Stimulated activated CD4-positive, alpha-beta T cell treated with anti-CD3 and anti-CD28 coated beads, TNF-alpha, amount 100 ng/mL, for 1 hour (primary cell): ENCODE measurements around the gene FBLN7.

Experiments used
- DNase-seq, 3 donors: peaks; one replicate each; pipeline ENCODE4 v3.0.0-alpha.2; 2020; ENCODE audit warnings: low read depth in 3 of 3, low spot score in 1 of 3

Gene FBLN7

DNA sequence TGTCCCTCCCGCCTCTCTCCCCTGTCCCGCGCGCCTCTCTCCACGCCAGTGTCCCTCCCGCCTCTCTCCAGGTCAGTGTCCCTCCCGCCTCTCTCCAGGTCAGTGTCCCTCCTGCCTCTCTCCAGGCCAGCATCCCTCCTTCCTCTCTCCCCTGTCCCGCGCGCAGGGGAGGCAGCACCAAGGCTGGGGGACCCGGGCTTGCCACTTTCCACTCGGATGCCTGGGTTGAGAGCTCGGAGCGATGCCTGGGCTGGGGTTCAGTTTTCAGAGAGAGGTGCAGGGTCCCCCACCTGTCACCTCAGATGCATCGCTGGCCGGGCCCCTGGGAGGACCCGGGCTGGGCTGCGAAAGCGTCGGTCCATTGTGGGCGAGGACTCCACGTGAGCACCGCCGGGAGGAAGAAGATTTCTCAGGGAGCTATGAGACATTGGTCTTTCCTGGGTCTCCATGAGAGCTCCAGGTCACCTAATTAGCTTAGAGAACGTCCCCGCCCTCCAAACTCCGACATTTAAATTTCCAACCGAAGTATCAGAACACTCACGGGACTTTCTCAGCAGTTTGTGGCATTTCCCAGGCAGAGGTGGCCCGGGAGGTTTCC, 2.1 kb downstream of the FBLN7 start:
- no peak for DNase-seq

DNA sequence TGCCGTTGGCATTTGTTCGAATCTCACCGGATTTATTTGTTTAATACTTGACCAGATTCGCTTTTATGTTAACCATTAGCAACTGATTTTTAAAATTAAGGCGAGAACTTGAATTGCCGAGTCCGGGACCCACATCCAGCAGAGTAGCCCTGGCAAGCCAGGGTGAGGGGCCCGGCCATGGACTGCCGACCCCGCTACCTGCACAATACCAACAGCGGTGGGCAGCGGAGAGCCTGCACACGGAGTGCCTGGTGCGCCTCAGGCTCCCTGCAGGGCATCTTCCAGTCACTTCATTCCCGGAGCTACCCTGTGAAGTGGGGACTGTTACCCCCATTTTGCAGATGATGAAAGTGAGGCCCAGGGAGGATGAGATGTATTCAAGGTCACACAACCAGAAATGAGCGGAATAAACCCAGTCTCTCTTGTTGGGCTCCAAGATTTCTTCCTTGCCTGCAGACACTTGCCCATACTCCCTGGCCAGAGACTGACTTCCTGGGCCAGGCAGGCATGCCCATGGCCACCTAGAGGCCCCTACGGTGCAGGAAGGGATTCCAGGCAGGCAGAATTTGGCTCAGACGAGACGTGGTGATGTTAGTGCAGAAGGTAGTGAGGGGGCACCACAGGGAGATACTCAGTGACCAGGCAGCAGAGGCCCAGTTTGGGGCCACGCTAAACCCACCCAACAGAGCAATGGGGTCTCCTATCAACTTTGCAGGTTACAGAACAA, 2.9 kb downstream of the FBLN7 start:
- no peak for DNase-seq

DNA sequence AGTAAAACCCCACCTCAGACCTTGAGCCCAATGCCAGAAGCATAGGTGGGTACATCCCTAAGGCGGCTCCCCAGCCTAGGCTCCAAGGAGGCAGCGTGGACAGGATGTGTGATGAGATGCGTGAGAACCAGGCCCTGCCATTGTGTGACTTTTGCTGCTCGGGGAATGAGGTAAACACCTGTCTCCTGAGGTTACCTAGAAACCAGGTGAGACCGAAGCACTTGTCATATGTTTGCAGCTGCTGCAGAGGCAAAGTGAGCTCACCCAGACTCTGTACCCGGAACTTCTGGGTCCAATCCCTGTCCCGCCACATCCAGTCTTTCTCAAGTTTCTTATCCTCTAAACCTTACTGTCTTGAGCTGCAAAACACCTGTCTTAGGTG, 3.4 kb downstream of the FBLN7 start:
- no peak for DNase-seq

DNA sequence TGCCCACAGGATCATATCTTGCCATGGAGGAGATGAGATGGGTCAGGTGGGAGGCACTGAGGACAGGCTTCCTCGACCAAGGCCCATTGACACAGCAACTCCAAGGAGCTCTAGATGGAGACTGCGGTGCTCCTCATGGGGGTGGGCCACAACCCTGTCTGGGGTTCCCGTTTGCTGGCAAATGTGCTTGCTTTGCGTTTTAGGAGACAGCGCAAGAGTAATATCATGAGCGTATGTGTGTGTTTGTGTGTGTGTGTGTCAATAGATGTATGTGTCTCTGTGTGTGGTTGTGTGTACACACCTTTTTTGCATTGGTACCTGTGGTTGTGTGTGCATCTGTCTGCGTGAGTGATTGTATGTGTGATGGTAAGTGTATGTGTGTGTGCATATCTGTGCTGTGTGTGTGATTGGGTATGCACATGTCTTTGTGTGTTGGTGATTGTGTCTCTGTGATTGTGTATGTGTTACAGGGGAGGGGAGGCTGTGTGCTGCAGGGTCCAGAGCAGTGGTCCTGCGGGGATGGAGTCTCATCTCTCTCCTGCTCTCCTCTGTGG, 4.4 kb downstream of the FBLN7 start:
- DNase-seq = no peak

DNA sequence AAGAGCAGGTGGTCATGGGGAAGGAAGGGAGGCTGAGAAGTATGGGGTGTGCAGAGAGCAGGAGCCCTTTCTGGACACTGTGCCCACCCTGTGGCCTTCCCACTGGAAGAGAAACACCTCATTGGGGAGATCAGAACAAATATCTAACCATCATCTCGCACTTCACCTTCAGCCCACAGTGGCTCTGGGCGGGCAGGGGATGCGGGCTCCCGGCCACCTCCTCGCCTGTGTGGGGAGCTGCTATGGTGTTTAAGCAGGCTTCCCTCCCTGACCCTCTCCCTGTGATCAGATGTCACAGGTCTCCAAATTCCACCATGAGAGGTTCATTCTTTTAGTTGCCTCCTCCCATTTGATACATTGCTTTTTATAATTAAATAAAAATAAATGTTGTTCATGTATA, 5.0 kb downstream of the FBLN7 start:
- no peak for DNase-seq

DNA sequence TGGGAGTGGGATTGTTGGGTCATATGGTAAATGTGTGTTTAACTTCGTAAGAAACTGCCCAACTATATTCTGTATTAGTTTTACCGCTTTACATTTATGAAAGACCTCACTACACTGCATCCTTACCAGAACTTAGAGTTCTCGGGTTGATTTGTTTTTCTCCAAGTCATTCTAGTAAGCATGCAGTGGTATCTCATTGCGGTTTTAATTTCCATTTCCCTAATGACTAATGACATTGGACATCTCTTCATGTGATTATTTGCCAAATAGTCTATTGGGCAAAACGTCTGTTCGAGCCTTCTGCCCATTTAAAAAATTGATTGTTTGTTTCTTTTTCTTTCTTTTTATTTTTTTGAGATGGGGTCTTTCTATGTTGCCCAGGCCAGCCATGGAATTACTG, 6.8 kb downstream of the FBLN7 start:
- no peak for DNase-seq

DNA sequence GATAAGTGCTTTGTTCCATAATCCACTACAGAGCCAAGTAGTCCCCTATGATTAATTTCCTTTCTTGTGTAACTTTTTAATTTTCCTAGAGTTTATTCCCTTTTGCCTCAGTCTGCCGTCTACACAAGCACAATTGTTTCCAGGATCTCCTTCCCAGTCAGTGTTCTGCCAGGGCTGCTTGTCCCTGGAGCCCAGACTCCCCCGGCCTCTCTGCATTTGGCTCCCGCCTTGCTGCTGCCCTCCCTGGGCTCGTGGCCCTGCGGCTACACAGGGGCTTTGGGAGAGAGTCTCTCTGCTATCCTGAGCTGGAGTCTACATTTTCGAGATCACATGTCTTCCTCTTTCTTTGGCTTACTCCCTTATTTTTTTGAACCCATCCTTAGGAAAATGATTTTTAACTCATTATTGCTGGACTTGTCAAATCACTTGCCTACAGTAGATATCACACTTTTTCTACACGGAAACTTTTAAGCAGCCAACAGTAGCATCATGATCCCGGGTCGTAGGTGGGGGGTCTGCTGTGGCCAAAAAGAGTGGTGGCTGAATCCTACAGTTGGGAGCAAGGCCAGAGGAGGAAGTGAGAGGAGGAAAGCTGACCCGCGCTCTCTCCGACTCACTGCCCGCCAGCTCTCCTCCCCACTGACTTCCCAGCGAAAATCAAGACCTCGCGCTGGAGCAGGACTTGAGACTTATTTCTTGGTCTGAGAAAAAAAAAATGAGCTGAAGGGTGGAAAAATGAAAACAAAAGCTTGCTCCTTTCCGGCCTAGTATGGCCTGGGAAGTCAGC, 9.4 kb downstream of the FBLN7 start:
- no peak for DNase-seq

DNA sequence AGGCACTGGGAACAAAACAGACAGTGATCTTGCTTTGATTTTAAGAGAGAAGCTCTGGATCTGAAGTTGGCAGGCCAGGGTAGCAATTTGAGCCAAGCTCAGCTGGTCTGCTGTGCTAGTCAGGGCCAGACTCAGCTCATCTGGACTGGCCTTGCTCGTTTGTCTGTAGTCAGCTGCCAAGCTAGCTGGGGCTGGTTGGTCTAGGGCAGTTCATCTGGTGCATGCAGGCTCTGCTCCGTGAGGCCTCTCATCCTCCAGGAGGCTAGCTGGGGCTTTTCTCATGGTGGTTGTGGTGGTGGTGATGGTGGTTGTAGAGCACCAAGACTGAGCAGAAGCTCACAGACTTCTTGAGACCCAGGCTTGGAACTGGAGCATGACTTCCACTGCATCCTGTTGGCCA, 10.3 kb downstream of the FBLN7 start:
- no peak for DNase-seq

DNA sequence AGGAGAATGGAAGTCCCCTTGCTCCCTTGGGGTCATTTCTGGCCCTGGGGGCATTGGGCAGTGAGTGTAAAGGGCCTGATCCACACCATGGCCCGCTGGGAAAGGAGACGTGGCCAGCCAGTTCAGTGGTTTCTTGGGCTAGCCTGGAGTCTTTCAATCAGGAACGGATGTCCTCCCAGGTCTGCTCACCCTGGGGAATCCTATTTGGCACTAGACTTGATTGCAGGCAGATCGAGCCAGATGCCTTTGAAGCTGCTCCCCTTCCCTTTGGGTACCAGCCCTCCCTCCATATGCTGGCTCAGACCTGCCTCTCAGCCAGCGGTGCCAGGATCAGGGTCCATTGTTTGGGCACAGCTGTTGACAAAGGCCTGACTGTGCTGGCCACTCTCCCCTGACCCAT, 11.0 kb downstream of the FBLN7 start:
- no peak for DNase-seq

DNA sequence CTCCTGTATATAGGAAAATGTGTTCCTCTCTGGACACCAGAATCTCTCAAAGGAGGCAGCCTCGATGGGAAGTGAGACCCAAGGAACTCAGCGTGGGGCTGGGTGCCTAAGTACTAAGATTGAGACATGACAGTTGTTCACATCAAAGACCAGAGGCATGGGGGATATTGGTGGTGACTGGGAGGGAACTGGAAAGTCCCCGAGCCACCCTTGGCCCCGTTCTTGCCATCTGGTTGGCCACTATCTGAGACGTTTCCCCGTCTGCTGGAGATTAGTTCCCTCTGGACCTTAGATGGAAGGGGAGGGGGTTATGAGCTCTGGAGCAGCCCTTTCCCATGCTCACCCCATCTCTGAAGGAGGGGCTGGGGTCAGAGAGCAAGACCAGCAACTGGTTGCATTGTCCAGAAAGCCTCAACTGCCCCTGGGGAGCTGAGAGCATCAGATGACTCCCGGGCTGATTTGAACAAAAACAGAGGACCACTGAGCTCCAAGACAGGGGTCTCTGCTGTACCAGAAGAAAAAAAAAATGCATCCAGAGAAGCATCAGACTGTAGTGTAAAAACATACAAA, 11.8 kb downstream of the FBLN7 start:
- no peak for DNase-seq

DNA sequence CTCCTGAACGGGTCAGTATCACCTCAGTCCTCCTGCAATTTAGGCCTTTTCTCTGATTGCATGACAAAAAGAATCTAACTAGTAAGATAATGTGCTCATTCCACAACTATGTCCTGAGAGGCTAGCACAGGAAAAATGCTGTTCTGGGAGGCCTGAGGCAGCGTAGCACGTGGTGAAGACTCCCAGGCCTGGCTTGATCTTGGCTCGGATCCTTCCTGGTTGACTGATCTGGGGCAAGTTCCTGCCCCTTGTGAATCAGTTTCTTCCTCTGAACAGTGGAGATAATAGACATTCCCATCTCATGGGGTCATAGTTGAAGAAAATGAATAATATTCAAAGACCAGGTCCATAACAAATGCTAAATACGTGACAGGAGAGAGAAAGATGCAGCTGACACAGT, 12.3 kb downstream of the FBLN7 start:
- no peak for DNase-seq

DNA sequence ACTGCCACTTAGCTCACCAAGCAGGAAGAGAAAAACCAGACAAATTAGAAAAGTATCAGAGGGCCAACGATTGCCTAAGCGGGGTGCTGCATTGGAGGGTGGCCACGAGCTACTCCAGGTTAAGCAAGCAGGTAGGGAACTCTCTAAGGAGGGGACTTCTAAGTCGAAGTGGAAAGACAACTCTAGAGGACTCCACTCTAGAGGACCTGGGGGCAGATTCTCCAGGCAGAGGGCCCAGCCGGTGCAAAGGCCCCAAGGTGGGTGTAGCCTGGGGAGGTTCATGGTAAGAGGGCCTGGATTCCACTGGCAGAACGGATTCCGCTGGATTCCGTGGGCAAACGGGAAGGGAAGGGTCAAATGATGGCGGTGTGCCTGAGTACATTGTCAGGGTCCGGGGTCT, 12.7 kb downstream of the FBLN7 start:
- DNase-seq = no peak

DNA sequence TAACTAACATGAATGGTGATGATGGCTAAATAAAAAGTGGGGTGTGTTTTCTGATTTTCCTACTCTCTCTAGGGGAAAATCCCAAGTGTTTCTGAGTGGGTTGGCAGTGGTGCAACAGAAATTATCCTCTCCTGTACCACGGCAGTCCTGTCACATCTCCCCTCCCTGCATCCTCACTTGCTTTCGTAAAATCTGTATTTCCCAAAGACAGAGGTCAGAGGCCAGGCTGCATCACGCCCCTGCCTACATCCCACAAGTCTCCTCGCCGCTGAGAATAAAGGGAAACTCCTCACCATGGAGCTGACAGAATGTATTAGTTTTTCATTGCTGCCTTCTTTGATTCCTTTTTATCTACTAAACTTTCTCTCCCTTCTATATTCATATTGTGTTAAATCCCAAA, 13.1 kb downstream of the FBLN7 start:
- no peak for DNase-seq

DNA sequence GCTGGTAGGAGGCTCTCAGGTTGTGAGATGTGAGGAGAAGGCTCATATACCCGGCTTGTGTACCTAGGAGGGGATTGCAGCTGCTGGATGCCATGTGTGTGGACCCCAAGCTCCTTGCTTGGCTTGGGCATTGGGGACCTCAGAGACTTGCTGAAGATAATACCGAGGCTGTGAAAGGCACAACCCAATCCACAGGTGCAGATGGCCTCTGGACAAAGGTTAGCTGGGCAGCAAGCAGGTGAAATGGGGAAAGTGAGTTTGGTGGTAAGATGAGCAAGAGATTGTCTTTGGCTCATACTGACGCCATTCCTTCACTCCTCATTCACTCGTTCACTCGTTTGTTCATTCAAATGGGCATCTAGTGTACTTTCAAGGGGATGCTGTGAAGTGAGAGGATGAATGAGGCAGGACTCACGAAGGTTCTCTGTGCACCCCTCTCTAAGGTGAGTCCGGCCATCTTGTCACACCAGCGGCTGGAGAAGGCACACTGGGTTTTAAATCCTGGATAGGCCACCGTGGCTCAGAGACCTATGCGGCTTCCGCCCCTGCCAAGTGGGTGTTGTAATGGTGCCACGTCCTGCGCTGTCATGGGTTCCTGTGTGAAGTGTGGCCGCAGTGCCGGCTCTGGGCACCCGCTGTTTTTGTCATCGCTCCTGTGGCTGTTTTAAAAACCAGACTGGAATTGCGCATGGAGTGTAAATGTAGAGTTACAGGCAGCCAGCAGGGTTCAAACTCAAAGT, 13.7 kb downstream of the FBLN7 start:
- DNase-seq = no peak

DNA sequence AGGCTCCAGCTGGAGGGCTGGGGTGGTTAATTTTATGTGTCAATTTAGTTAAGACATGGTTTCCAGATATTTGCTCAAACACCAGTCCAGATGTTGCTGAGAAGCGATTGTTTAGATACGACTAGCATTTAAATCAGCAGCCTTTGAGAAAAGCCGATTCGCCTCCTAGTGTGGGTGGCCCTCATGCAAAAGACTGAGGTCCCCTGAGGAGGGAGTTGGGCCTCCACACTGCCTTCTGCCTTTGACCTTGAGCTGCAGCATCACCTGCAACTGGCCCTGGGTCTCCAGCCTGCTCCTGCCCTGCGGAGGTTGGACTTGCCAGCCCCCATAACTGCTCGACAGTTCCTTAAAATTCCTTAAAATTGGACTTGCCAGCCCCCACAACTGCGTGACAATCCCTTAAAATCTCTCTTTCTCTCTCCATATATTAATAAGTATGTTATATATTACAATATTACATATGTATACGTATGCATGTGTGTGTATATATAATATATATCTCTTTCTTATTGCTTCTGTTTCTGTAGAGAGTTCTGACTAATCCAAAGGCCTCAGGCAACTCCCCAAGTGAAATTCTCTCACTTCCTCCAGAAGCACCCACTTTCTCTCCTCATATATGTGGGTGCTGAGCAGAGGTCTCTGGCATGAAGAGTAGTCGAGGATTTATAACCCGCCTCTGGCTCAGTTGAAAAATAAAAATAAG, 14.4 kb downstream of the FBLN7 start:
- DNase-seq = no peak

DNA sequence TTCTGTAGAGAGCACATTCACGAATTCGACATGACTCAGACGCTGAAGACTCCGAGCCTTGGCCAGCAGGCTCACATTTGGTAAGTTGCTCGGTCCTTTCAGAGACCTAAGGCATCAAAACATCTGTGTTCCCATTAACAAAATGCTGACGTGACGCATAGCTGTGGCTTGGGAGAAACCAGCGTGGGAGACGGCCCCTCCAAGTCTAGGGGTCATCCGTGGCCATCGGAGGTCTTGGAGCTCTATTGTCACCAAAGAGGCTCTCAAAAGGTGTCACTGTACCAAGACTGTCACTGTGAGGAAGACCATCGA, 14.9 kb downstream of the FBLN7 start:
- no peak for DNase-seq

DNA sequence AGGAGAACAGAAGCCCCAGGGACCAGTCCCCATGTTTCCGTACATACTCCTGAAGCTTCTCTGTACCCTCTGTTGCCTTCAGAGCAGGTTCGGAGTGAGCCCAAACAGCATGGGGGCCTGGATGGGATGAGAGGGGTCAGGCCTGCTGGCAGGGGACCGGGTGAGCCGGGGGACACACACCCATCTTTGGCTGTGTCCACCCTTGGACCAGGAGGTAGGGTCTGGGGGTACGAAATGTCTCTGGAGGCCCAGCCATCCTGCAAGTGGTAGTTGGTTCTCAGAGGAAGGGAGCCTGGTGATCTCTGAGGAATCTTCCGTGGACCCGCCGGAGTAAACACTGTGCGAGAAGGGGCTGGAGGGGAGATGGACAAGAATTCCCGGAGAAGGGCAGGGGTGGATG, 15.3 kb downstream of the FBLN7 start:
- no peak for DNase-seq

DNA sequence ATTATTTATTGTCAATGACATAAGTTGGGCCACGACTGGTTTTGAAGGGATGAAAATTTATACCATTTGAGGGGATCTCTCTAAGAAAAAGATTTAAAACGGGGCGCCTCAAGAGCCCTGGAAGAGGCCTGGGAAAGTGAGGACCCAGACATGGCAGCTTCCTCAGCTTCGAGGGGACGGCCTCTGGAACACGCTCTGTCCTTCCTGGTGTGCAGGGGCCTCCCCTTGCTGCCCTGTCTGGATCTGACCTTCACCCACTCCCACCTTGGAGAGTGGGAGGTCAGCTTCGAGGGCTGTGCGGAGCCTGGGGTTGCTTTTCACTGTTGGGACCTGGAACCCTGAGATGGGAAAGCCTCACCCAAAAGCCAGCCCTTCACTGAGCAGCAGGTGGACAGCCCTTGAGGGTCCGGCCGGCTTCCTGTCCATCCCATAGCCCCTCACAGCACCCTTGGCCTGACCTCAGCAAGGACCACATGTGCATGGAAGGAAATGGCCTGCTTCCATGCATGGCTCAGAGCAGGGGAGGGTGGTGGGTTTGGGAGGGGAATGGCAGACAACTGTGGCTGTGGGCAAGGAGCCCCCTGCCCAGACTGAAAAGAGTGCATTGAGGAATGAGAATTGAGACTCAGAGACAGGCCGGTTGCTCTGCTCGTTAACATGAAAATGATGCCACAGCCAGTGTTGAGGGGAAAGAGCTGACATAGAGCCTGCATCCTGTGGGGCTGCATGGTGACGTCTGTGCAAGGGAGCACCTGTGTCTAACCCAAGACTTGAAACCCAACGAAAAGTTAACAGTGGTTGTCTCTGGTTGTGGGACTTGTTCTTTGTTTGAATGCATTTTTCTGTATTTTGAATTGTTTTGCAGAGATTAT, 16.3 kb downstream of the FBLN7 start:
- DNase-seq = no peak

DNA sequence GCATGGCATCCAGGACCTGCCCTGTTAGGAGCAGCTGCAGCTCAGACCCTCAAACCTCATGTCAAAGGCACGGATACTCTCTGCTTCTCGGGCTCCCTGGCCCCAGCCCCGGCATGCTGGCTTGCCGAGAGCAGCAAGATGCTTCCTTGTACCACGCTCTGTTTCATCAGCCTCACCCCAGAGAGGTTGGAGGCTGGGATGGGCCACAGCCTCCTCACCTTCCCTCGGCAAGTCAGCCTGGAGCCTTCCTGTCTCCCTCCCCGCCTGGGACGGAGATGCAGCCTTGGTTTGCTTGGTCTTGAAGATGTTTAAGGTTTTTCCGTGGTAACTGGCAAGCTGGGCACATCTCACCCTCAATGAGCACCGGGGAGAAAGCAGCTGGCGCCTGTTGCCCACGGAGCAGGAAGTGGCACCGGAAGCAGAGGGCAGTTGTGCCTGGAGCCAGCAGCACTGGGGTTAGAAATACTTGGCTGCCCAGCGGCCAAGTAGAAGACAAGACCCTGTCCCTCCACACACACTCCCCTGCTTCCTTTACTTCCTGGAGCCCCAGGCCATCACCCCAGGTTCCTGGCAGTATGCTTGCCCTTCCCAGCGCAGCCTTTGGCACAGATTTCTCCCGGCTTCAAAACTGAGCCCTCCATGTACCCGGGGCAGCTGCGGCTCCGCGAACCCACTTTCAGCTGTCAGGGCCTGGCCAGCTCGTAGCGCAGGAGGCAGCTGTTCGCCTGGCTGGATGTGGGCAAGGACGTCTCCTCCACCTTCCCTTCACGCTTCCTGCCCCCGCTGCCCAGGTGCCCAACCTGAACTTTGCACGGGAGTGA, 17.4 kb downstream of the FBLN7 start:
- DNase-seq = no peak
